A673 (cell line): ENCODE measurements around the gene CMPK1. TPM values are rescaled to one million over a fixed set of nuclear protein-coding genes. Genes with fewer than 3 reads are reported as not detected.

ENCODE experiments used
- BruUV-seq: library from RNA; stranded (reverse); fragments of 400-500 nt; replicated peaks from 2 replicates; lab custom pipeline; 2021; lab: Mats Ljungman, UMichigan
- CTCF ChIA-PET: fragments of 300-600 bp; sonication (Branson Sonifier 250); formaldehyde crosslinking; loops from one replicate; lab custom pipeline; 2022; ENCODE audit warnings: antibody characterized with exemption; lab: Charles Lee
- POLR2A ChIA-PET: fragments of 300-600 bp; sonication (Branson Sonifier 250); formaldehyde crosslinking; loops from one replicate; lab custom pipeline; 2022; ENCODE audit warnings: antibody characterized with exemption; ENCODE audit not compliant: low non-redundant PET; lab: Charles Lee
- DNase-seq: peaks from one replicate; pipeline ENCODE4 v3.0.0-alpha.2; 2015; ENCODE audit warnings: low spot score
- H3K27ac ChIP-seq: fragments of 200-600 bp; sonication (generic); 2 replicates; pipeline ENCODE4 v1.5.1; 2016; ENCODE audit warnings: mixed run types, low read depth, mild to moderate bottlenecking, mixed read lengths, antibody characterized with exemption, low read length; ENCODE audit not compliant: poor library complexity, severe bottlenecking
- H3K27me3 ChIP-seq: fragments of 200-600 bp; sonication (generic); replicated peaks from 2 replicates; pipeline ENCODE4 v1.6.1; 2017; ENCODE audit warnings: mixed run types, low read depth, mild to moderate bottlenecking, mixed read lengths, antibody characterized with exemption, low read length; ENCODE audit not compliant: insufficient read depth, poor library complexity
- H3K36me3 ChIP-seq: fragments of 200-600 bp; sonication (generic); 2 replicates; pipeline ENCODE4 v1.6.1; 2016; ENCODE audit warnings: mixed run types, mild to moderate bottlenecking, mixed read lengths, antibody characterized with exemption, low read length; ENCODE audit not compliant: insufficient read depth, poor library complexity, severe bottlenecking
- H3K4me1 ChIP-seq: fragments of 200-600 bp; sonication (generic); 2 replicates; pipeline ENCODE4 v1.6.1; 2017; ENCODE audit warnings: mixed run types, mild to moderate bottlenecking, mixed read lengths, antibody characterized with exemption, low read length; ENCODE audit not compliant: insufficient read depth, poor library complexity, severe bottlenecking
- H3K4me3 ChIP-seq: fragments of 200-600 bp; sonication (generic); 2 replicates; pipeline ENCODE4 v1.5.1; 2016; ENCODE audit warnings: low read depth, mixed run types, mild to moderate bottlenecking, mixed read lengths, low read length; ENCODE audit not compliant: poor library complexity, severe bottlenecking
- H3K9me3 ChIP-seq: fragments of 200-600 bp; sonication (generic); 2 replicates; pipeline ENCODE4 v1.6.1; 2016; ENCODE audit warnings: mixed run types, low read depth, mild to moderate bottlenecking, mixed read lengths, antibody characterized with exemption, low read length; ENCODE audit not compliant: poor library complexity, severe bottlenecking
- CTCF ChIP-seq: fragments of 300-800, 200-600 bp; sonication (generic); conservative IDR thresholded peaks from 2 replicates; pipeline ENCODE4 v1.5.1; 2017; ENCODE audit warnings: low read depth, mild to moderate bottlenecking, antibody characterized with exemption, low read length, moderate library complexity, mixed read lengths
- EZH2 ChIP-seq: fragments of 200-600 bp; sonication (generic); IDR thresholded peaks from 2 replicates; pipeline ENCODE4 v1.6.1; 2017; ENCODE audit warnings: borderline replicate concordance, low read depth, mild to moderate bottlenecking, mixed read lengths, antibody characterized with exemption, low read length; ENCODE audit not compliant: poor library complexity, severe bottlenecking
- intact Hi-C: fragments of 100-400 bp; cut with micrococcal nuclease; formaldehyde crosslinking; loops from one replicate; pipeline ENCODE4 v1.10.0; 2022; ENCODE audit not compliant: unreplicated experiment
- total RNA-seq: library from RNA; stranded (reverse); gene quantifications from 2 replicates; pipeline ENCODE4 v1.2.3, GENCODE V29; 2021

Gene CMPK1
- total RNA-seq, 1 experiment from 2014 or later = 69.4 TPM

- Histone ChIP-seq H3K27ac (no peak overlapping the region), H3K4me3 (no peak overlapping the region), H3K27me3 (peaks cover 21% of the 10 kb centered on the region), H3K4me1 (no peaks in the 10 kb centered on the region), H3K9me3 (no peaks in the 10 kb centered on the region), H3K36me3 (no peaks in the 10 kb centered on the region)
- intact Hi-C loops = no loop called here
- no peak for TF ChIP-seq EZH2
- no peak for TF ChIP-seq CTCF
- no peak for DNase-seq
- ChIA-PET POLR2A (no interaction called here), CTCF (no interaction called here)
- no TSS peak for BruUV-seq
Observed at GRCh38 chr1:47402591-47402990, 69.0 kb downstream of the CMPK1 start.

- intact Hi-C loops = no loop called here
- Histone ChIP-seq H3K27ac (no peak overlapping the region), H3K36me3 (no peaks in the 10 kb centered on the region), H3K9me3 (no peaks in the 10 kb centered on the region), H3K4me1 (no peaks in the 10 kb centered on the region), H3K27me3 (peaks cover 21% of the 10 kb centered on the region), H3K4me3 (no peak overlapping the region)
- TF ChIP-seq EZH2 (no peak), CTCF (no peak)
- no peak for DNase-seq
- ChIA-PET CTCF (no interaction called here), POLR2A (no interaction called here)
- no TSS peak for BruUV-seq
Observed at GRCh38 chr1:47403321-47403910, 69.8 kb downstream of the CMPK1 start.

GRCh38 chr1:47405697-47406096 lies 72.1 kb downstream of the CMPK1 start:
- Histone ChIP-seq H3K4me3 (no peak overlapping the region), H3K4me1 (no peaks in the 10 kb centered on the region), H3K27ac (no peak overlapping the region), H3K36me3 (no peaks in the 10 kb centered on the region), H3K9me3 (no peaks in the 10 kb centered on the region), H3K27me3 (peaks cover 16% of the 10 kb centered on the region)
- ChIA-PET POLR2A (no interaction called here), CTCF (no interaction called here)
- BruUV-seq = no TSS peak
- intact Hi-C loops = no loop called here
- DNase-seq = no peak
- TF ChIP-seq EZH2 (no peak), CTCF (no peak)
